Stimulated activated naive CD8-positive, alpha-beta T cell treated with anti-CD3 and anti-CD28 coated beads, Interleukin-15, Interleukin-2, amounts not matched to agents 100 ng/mL and 50 ng/mL, for 24 hours (primary cell): ENCODE data around the gene HIC1.
"Not testable (repeated sequence)": the region's sequence is repeated elsewhere in the genome, so short reads cannot be mapped to it uniquely, and the experiment has no call there.

Source experiments
- H3K27ac Mint-ChIP-seq: one replicate; pipeline ENCODE4 v1.8.0; 2021; ENCODE audit warnings: mild to moderate bottlenecking, mixed read lengths
- H3K27me3 Mint-ChIP-seq: one replicate; pipeline ENCODE4 v1.8.0; 2021; ENCODE audit warnings: mixed read lengths
- H3K36me3 Mint-ChIP-seq: one replicate; pipeline ENCODE4 v1.8.0; 2021; ENCODE audit warnings: low read depth, mixed read lengths
- H3K4me1 Mint-ChIP-seq: one replicate; pipeline ENCODE4 v1.8.0; 2021; ENCODE audit warnings: low read depth, mixed read lengths
- H3K4me3 Mint-ChIP-seq: one replicate; pipeline ENCODE4 v1.8.0; 2021; ENCODE audit warnings: mild to moderate bottlenecking, mixed read lengths
- H3K9me3 Mint-ChIP-seq: one replicate; pipeline ENCODE4 v1.8.0; 2021; ENCODE audit warnings: mixed read lengths

The HIC1 gene

GRCh38 chr17:2054512-2055291, at the start of gene HIC1:
Gene HIC1, plus strand, starts transcription at chr17:2055103. Its CDS starts 1,588 bp downstream, at chr17:2056691.
- H3K9me3 Mint-ChIP-seq = no peaks in the 10 kb centered on the region
- peak within 1 kb of the TSS; percentile 66 for H3K4me3 Mint-ChIP-seq
- H3K36me3 Mint-ChIP-seq = peaks cover 4% of the 10 kb centered on the region
- peak within 1 kb of the TSS; percentile 36 for H3K27ac Mint-ChIP-seq
- peaks cover 40% of the 10 kb centered on the region for H3K4me1 Mint-ChIP-seq
- peaks cover 12% of the 10 kb centered on the region for H3K27me3 Mint-ChIP-seq

GRCh38 chr17:2008332-2009126, 46.4 kb upstream of the HIC1 start:
- Mint-ChIP-seq H3K36me3 (no peaks in the 10 kb centered on the region), H3K27ac (no peak overlapping the region)

GRCh38 chr17:2009737-2010136, 45.2 kb upstream of the HIC1 start:
- no peaks in the 10 kb centered on the region for H3K4me1 Mint-ChIP-seq
- peaks cover 2% of the 10 kb centered on the region for H3K27me3 Mint-ChIP-seq
- no peaks in the 10 kb centered on the region for H3K36me3 Mint-ChIP-seq
- no peak overlapping the region for H3K27ac Mint-ChIP-seq
- no peak overlapping the region for H3K4me3 Mint-ChIP-seq
- peaks cover 3% of the 10 kb centered on the region for H3K9me3 Mint-ChIP-seq

More at GRCh38 chr17:2008332-2009126, 46.4 kb upstream of the HIC1 start:
- H3K4me3 Mint-ChIP-seq = no peak overlapping the region
- no peaks in the 10 kb centered on the region for H3K9me3 Mint-ChIP-seq
- no peaks in the 10 kb centered on the region for H3K4me1 Mint-ChIP-seq
- no peaks in the 10 kb centered on the region for H3K27me3 Mint-ChIP-seq

- Mint-ChIP-seq H3K4me3 (no peak overlapping the region), H3K36me3 (no peaks in the 10 kb centered on the region), H3K9me3 (peaks cover 3% of the 10 kb centered on the region), H3K4me1 (no peaks in the 10 kb centered on the region), H3K27me3 (peaks cover 8% of the 10 kb centered on the region), H3K27ac (no peak overlapping the region)
Observed at GRCh38 chr17:2011411-2012371, 43.2 kb upstream of the HIC1 start.

GRCh38 chr17:2012499-2012898, 42.4 kb upstream of the HIC1 start:
- no peak overlapping the region for H3K27ac Mint-ChIP-seq
- H3K4me1 Mint-ChIP-seq = no peaks in the 10 kb centered on the region
- no peak overlapping the region for H3K4me3 Mint-ChIP-seq
- no peaks in the 10 kb centered on the region for H3K36me3 Mint-ChIP-seq
- peaks cover 8% of the 10 kb centered on the region for H3K27me3 Mint-ChIP-seq
- peaks cover 3% of the 10 kb centered on the region for H3K9me3 Mint-ChIP-seq

GRCh38 chr17:2013220-2013993, 41.5 kb upstream of the HIC1 start:
- H3K27ac Mint-ChIP-seq, H3K4me1 Mint-ChIP-seq, H3K36me3 Mint-ChIP-seq, H3K4me3 Mint-ChIP-seq, H3K9me3 Mint-ChIP-seq: not testable (repeated sequence)
- H3K27me3 Mint-ChIP-seq = peaks cover 10% of the 10 kb centered on the region

- Mint-ChIP-seq H3K27ac (no peak overlapping the region), H3K27me3 (peaks cover 12% of the 10 kb centered on the region), H3K4me1 (no peaks in the 10 kb centered on the region), H3K9me3 (peaks cover 3% of the 10 kb centered on the region), H3K36me3 (no peaks in the 10 kb centered on the region), H3K4me3 (no peak overlapping the region)
Observed at GRCh38 chr17:2013994-2014317, 40.9 kb upstream of the HIC1 start.

- Mint-ChIP-seq H3K36me3 (no peaks in the 10 kb centered on the region), H3K4me1 (no peaks in the 10 kb centered on the region), H3K27ac (no peak overlapping the region), H3K4me3 (no peak overlapping the region), H3K27me3 (peaks cover 17% of the 10 kb centered on the region), H3K9me3 (peaks cover 3% of the 10 kb centered on the region)
Observed at GRCh38 chr17:2015314-2015713, 39.6 kb upstream of the HIC1 start.

GRCh38 chr17:2016494-2016893, 38.4 kb upstream of the HIC1 start:
- Mint-ChIP-seq H3K27me3 (peaks cover 21% of the 10 kb centered on the region), H3K4me1 (no peaks in the 10 kb centered on the region), H3K36me3 (no peaks in the 10 kb centered on the region), H3K9me3 (peaks cover 3% of the 10 kb centered on the region), H3K4me3 (no peak overlapping the region), H3K27ac (no peak overlapping the region)

- Mint-ChIP-seq H3K36me3 (no peaks in the 10 kb centered on the region), H3K27me3 (peaks cover 22% of the 10 kb centered on the region), H3K9me3 (peaks cover 3% of the 10 kb centered on the region), H3K27ac (no peak overlapping the region), H3K4me1 (no peaks in the 10 kb centered on the region), H3K4me3 (no peak overlapping the region)
Observed at GRCh38 chr17:2017274-2017941, 37.5 kb upstream of the HIC1 start.

GRCh38 chr17:2018716-2019510, 36.0 kb upstream of the HIC1 start:
- H3K4me1 Mint-ChIP-seq = no peaks in the 10 kb centered on the region
- no peaks in the 10 kb centered on the region for H3K36me3 Mint-ChIP-seq
- H3K27me3 Mint-ChIP-seq = peaks cover 28% of the 10 kb centered on the region
- H3K27ac Mint-ChIP-seq = no peak overlapping the region
- H3K4me3 Mint-ChIP-seq = no peak overlapping the region
- H3K9me3 Mint-ChIP-seq = peaks cover 3% of the 10 kb centered on the region

- no peaks in the 10 kb centered on the region for H3K36me3 Mint-ChIP-seq
- H3K27ac Mint-ChIP-seq = no peak overlapping the region
- H3K9me3 Mint-ChIP-seq = no peaks in the 10 kb centered on the region
- no peak overlapping the region for H3K4me3 Mint-ChIP-seq
- H3K4me1 Mint-ChIP-seq = peaks cover 3% of the 10 kb centered on the region
- H3K27me3 Mint-ChIP-seq = peaks cover 30% of the 10 kb centered on the region
Observed at GRCh38 chr17:2019723-2020122, 35.2 kb upstream of the HIC1 start.

- Mint-ChIP-seq H3K4me3 (no peak overlapping the region), H3K9me3 (no peaks in the 10 kb centered on the region), H3K27ac (no peak overlapping the region), H3K4me1 (peaks cover 8% of the 10 kb centered on the region), H3K27me3 (peaks cover 25% of the 10 kb centered on the region), H3K36me3 (no peaks in the 10 kb centered on the region)
Observed at GRCh38 chr17:2020721-2021120, 34.2 kb upstream of the HIC1 start.
